Activated T-cell treated with anti-CD3 and anti-CD28 coated beads for 24 hours (primary cell): ENCODE results near the gene YTHDF1.

Experiments
- DNase-seq: peaks from one replicate; pipeline ENCODE4 v3.0.0-alpha.2; 2020; ENCODE audit warnings: low read depth

Gene YTHDF1

GRCh38 chr20:63155266-63156165 lies 60.4 kb downstream of the YTHDF1 start:
- DNase-seq: no peak

DNA sequence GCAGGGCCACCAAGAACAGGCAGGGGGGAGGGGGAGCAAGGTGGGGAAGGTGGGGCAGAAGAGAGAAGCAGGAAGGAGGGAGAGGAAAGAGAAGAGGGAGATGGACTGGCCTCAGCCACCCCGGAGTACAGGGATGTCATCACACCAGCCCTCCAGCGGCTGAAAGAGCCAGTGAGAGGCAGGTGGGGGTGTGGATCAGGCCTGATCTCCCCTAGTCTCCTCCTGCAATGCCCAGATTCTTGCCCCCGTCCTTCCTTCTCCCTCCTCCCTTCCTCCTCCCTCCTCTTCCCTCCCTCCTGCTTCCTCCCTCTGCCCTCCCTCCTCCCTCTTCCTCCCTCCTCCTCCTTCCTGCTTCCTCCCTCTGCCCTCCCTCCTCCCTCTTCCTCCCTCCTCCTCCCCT lies 61.5 kb downstream of the YTHDF1 start:
- DNase-seq: no peak

- DNase-seq: no peak
Observed at GRCh38 chr20:63153254-63154221, 62.4 kb downstream of the YTHDF1 start.

GRCh38 chr20:63152322-63153253 lies 63.3 kb downstream of the YTHDF1 start:
- no peak for DNase-seq

DNA sequence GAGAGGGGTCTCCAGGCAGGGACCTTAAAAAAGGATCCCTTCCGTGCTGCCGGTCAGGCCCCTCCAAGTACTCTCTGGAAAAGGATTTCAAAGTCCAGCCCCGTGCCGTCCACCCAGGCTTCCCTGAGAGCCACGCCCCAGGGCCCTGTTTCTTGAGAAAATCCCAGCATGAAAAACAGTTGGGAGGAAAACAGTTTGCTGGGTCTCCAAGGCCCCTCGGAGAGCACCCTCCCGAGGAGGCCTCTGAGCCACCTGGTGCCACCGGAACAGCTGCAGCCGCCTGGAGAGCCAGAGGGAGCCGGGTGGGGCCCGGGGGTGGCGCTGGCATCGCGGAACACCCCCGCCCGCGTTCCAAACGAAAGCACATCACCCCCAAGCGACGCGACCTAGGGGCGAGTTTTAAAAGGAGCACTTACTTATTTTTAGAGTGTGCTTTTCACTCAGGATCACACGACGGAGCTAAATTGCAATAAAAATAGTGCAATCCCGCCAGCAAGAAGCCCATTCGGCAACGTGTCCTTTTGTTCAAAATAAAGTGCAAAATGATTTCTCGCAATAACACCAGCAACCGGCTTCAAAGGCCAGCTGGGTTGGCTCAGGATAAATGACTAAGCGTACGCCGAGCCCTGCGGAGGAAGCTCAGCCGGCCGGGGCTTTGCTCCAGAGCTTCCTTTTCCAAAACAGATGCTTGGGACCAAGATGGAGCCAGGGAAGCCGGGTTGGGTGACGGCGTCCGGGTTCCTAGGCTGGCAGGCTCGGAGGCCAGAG lies 64.2 kb downstream of the YTHDF1 start:
- no peak for DNase-seq

GRCh38 chr20:63150911-63151531 lies 64.9 kb downstream of the YTHDF1 start:
- no peak for DNase-seq

- no peak for DNase-seq
Observed at GRCh38 chr20:63150391-63150898, 65.5 kb downstream of the YTHDF1 start.

- DNase-seq: no peak
Observed at GRCh38 chr20:63149531-63150192, 66.3 kb downstream of the YTHDF1 start.

DNA sequence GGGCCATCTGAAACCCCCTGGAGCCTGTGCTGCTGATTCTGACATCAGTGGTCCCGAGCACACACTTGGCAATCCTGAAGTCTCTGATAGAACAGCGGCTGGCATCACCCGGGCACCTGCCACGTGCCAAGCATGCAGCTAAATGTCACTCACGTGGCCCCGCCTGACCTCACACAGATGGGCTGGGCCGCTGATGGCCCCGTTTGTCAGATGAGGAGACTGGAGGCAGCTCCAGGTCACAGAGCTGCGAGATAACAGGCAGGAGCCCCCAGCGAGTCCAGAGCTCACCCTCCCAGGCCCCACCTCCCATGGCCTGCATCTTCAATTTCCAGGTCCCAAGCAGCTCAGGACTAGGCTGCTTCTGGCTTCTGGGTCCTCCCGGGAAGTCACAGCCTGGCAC lies 67.2 kb downstream of the YTHDF1 start:
- no peak for DNase-seq

DNA sequence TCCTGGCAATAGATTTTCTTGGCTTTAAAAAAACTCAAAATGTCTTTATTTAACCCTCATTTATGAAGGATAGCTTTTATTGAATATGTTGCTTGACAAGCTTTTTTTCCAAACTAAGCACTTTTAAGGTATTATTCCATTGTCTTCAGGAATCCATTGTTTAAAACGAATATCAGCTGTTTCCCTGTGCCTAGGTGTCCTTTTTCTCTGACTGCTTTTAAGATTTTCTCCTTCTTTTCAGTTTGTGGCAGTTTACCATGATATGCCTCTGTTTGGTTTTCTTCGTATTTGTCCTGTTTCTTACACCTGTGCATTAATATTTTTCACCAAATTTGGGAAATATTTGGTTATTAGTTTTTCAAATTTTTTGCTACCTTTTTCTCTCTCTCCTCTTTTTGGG lies 68.4 kb downstream of the YTHDF1 start:
- no peak for DNase-seq
